ENCODE results near the gene OLA1.

Gene OLA1

GRCh38 chr2:174211954-174212353 is 36.4 kb downstream of the OLA1 start:
- no peak overlapping the region for H3K4me3 ChIP-seq (ENCODE audit: low read depth, low read length)
- TF ChIP-seq CTCF (IDR thresholded peaks at IDR 0.05; ENCODE audit: borderline replicate concordance, insufficient read depth, low read depth, low read length): no peak

GRCh38 chr2:174210862-174211261 is 37.5 kb downstream of the OLA1 start:
- H3K4me3 ChIP-seq (ENCODE audit: low read depth, low read length): no peak overlapping the region
- TF ChIP-seq CTCF (IDR thresholded peaks at IDR 0.05; ENCODE audit: borderline replicate concordance, insufficient read depth, low read depth, low read length): no peak

GRCh38 chr2:174209325-174209724 is 39.0 kb downstream of the OLA1 start:
- no peak overlapping the region for H3K4me3 ChIP-seq (ENCODE audit: low read depth, low read length)
- TF ChIP-seq CTCF (IDR thresholded peaks at IDR 0.05; ENCODE audit: borderline replicate concordance, insufficient read depth, low read depth, low read length): no peak

GRCh38 chr2:174208026-174208425 is 40.3 kb downstream of the OLA1 start:
- TF ChIP-seq CTCF (IDR thresholded peaks at IDR 0.05; ENCODE audit: borderline replicate concordance, insufficient read depth, low read depth, low read length): no peak
- no peak overlapping the region for H3K4me3 ChIP-seq (ENCODE audit: low read depth, low read length)

- no peak overlapping the region for H3K4me3 ChIP-seq (ENCODE audit: low read depth, low read length)
- TF ChIP-seq CTCF (IDR thresholded peaks at IDR 0.05; ENCODE audit: borderline replicate concordance, insufficient read depth, low read depth, low read length): no peak
Observed at GRCh38 chr2:174205562-174205961, 42.8 kb downstream of the OLA1 start.

GRCh38 chr2:174202188-174202587 is 46.1 kb downstream of the OLA1 start:
- no peak overlapping the region for H3K4me3 ChIP-seq (ENCODE audit: low read depth, low read length)
- TF ChIP-seq CTCF (IDR thresholded peaks at IDR 0.05; ENCODE audit: borderline replicate concordance, insufficient read depth, low read depth, low read length): no peak

- no peak for TF ChIP-seq CTCF (IDR thresholded peaks at IDR 0.05; ENCODE audit: borderline replicate concordance, insufficient read depth, low read depth, low read length)
- H3K4me3 ChIP-seq (ENCODE audit: low read depth, low read length): no peak overlapping the region
Observed at GRCh38 chr2:174198846-174199564, 49.3 kb downstream of the OLA1 start.
